ENCODE data around the gene CDH4. TPM values are rescaled to one million over a fixed set of nuclear protein-coding genes. Genes with fewer than 3 reads are reported as not detected.

CDH4 gene
- total RNA-seq, 4 donors from 2014 or later: 0.71 to 4.2 (median 2.9) TPM

GRCh38 chr20:61487997-61488371 is 235.9 kb downstream of the CDH4 start:
- TF ChIP-seq, protein P1, sequence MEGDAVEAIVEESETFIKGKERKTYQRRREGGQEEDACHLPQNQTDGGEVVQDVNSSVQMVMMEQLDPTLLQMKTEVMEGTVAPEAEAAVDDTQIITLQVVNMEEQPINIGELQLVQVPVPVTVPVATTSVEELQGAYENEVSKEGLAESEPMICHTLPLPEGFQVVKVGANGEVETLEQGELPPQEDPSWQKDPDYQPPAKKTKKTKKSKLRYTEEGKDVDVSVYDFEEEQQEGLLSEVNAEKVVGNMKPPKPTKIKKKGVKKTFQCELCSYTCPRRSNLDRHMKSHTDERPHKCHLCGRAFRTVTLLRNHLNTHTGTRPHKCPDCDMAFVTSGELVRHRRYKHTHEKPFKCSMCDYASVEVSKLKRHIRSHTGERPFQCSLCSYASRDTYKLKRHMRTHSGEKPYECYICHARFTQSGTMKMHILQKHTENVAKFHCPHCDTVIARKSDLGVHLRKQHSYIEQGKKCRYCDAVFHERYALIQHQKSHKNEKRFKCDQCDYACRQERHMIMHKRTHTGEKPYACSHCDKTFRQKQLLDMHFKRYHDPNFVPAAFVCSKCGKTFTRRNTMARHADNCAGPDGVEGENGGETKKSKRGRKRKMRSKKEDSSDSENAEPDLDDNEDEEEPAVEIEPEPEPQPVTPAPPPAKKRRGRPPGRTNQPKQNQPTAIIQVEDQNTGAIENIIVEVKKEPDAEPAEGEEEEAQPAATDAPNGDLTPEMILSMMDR (IDR thresholded peaks at IDR 0.05): no peak
- no peak for TF ChIP-seq POLR2A (IDR thresholded peaks at IDR 0.05)
- intact Hi-C loops (cut with DNase I; ENCODE audit: low total_unique reads): no loop called here
- WGBS, 2 donors: 62 to 65% methylated on average over 7 of the region's 7 CpGs
- no peak overlapping the region for H3K4me3 ChIP-seq (ENCODE audit: low read depth, poor library complexity, severe bottlenecking)
- no peak for DNase-seq (ENCODE audit: low spot score in 2 of 2)

GRCh38 chr20:61490721-61491120 is 238.7 kb downstream of the CDH4 start:
- intact Hi-C loops (cut with DNase I; ENCODE audit: low total_unique reads): no loop called here
- no peak for TF ChIP-seq POLR2A (IDR thresholded peaks at IDR 0.05)
- TF ChIP-seq, protein P1 (IDR thresholded peaks at IDR 0.05): no peak
- peak in 1 of 2 donors; percentile 6 for DNase-seq (ENCODE audit: low spot score in 2 of 2)
- H3K4me3 ChIP-seq (ENCODE audit: low read depth, poor library complexity, severe bottlenecking): no peak overlapping the region
- WGBS, 2 donors: 80 to 88% methylated on average over 5 of the region's 5 CpGs

- DNase-seq (ENCODE audit: low spot score in 2 of 2): no peak
- TF ChIP-seq POLR2A (IDR thresholded peaks at IDR 0.05): no peak
- intact Hi-C loops (cut with DNase I; ENCODE audit: low total_unique reads): no loop called here
- no peak overlapping the region for H3K4me3 ChIP-seq (ENCODE audit: low read depth, poor library complexity, severe bottlenecking)
- 94 to 97% methylated on average over 3 of the region's 3 CpGs for WGBS, 2 donors
Measured at GRCh38 chr20:61492065-61492464, 240.0 kb downstream of the CDH4 start.

- TF ChIP-seq, protein P1 (IDR thresholded peaks at IDR 0.05): no peak
- TF ChIP-seq POLR2A (IDR thresholded peaks at IDR 0.05): no peak
- DNase-seq (ENCODE audit: low spot score in 2 of 2): peak in 1 of 2 donors; percentile 31
- WGBS, 2 donors: 70 to 76% methylated on average over 6 to 10 of the region's 10 CpGs
- intact Hi-C loops (cut with DNase I; ENCODE audit: low total_unique reads): no loop called here
- no peak overlapping the region for H3K4me3 ChIP-seq (ENCODE audit: low read depth, poor library complexity, severe bottlenecking)
Measured at GRCh38 chr20:61493798-61494305, 241.8 kb downstream of the CDH4 start.

- WGBS, 2 donors: 83 to 84% methylated on average over 22 of the region's 22 CpGs
- H3K4me3 ChIP-seq (ENCODE audit: low read depth, poor library complexity, severe bottlenecking): no peak overlapping the region
- DNase-seq (ENCODE audit: low spot score in 2 of 2): peak in 1 of 2 donors; percentile 81
- intact Hi-C loops (cut with DNase I; ENCODE audit: low total_unique reads): no loop called here
- TF ChIP-seq, protein P1 (IDR thresholded peaks at IDR 0.05): no peak
- TF ChIP-seq POLR2A (IDR thresholded peaks at IDR 0.05): no peak
Measured at GRCh38 chr20:61494763-61495575, 242.9 kb downstream of the CDH4 start.

DNA sequence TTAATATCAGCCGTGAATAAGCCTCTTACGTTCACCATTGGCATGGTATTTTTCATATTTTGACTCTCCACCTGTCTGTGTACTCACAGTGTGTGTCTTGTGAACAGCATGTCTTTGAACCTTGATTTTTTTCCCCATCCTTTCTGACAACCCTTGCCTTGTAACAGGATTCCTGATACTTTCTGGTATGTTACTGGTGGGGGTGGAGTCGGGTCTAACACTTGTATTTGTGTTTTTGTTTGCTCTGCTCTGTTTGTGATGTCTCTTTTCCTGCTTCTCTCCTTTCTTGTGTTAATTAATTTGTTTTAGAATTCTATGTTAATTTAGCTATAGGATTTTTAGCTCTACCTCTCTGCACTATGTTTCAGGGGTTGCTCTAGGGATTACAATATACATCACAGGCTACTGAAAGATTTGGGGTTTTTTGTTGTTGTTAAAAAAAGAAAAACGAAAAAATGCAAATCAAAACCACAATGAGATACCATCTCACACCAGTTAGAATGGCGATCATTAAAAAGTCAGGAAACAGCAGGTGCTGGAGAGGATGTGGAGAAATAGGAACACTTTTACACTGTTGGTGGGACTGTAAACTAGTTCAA is 245.1 kb downstream of the CDH4 start:
- intact Hi-C loops (cut with DNase I; ENCODE audit: low total_unique reads): no loop called here
- no peak overlapping the region for H3K4me3 ChIP-seq (ENCODE audit: low read depth, poor library complexity, severe bottlenecking)
- no peak for DNase-seq (ENCODE audit: low spot score in 2 of 2)
- 39 to 57% methylated on average over 5 of the region's 5 CpGs for WGBS, 2 donors
- TF ChIP-seq, protein P1 (IDR thresholded peaks at IDR 0.05): no peak
- no peak for TF ChIP-seq POLR2A (IDR thresholded peaks at IDR 0.05)
